Ovary (tissue), 9 donors: ENCODE results near the gene KLHL30. TPM values are rescaled to one million over a fixed set of nuclear protein-coding genes. Genes with fewer than 3 reads are reported as not detected.

Experiments
- DNase-seq, 5 donors: peaks; one replicate each; pipeline ENCODE4 v3.0.0-alpha.2; 2019 to 2020
- H3K27ac ChIP-seq, 2 donors: fragments of 200-600 bp; one replicate each; pipeline versions ENCODE4 v1.5.1 to v1.8.0; 2019 to 2022
- H3K27me3 ChIP-seq: fragments of 200-600 bp; one replicate; pipeline ENCODE4 v1.8.0; 2022
- H3K36me3 ChIP-seq: fragments of 200-600 bp; sonication (generic); one replicate; pipeline ENCODE4 v1.5.1; 2019
- H3K4me1 ChIP-seq: one replicate; pipeline ENCODE4 v1.8.1; 2013; ENCODE audit warnings: mild to moderate bottlenecking, moderate library complexity; ENCODE audit not compliant: insufficient read depth
- H3K4me3 ChIP-seq: fragments of 200-600 bp; sonication (generic); one replicate; pipeline ENCODE4 v1.5.1; 2017
- H3K9me3 ChIP-seq, 2 donors: fragments of 200-600 bp in 1 of 2; sonication (generic) in 1 of 2; one replicate each; pipeline versions ENCODE4 v1.5.1 to v1.8.1; 2013 to 2019; ENCODE audit warnings: mild to moderate bottlenecking in 1 of 2, moderate library complexity in 1 of 2
- EP300 ChIP-seq: sonication (generic); formaldehyde crosslinking; IDR thresholded peaks from one replicate; pipeline ENCODE4 v1.6.1; 2017; ENCODE audit warnings: antibody characterized with exemption
- POLR2A ChIP-seq: fragments of 450-650 bp; IDR thresholded peaks from one replicate; pipeline ENCODE4 v1.6.1; 2017; ENCODE audit warnings: antibody characterized with exemption, mild to moderate bottlenecking, moderate library complexity
- WGBS, 3 donors: extraction: QIAGEN DNeasy Blood & Tissue Kit in 1 of 3; methylation state at CpG; one replicate each; pipeline versions ENCODE4 v1.1.5 to v1.1.7; 2013 to 2017; 5-methylcytosine and 5-hydroxymethylcytosine counted together
- intact Hi-C, 4 donors: fragments of 100-400 bp; cut with DNase I; formaldehyde crosslinking; loops; one replicate each; pipeline versions ENCODE4 v1.11.0 to v1.15.1; 2022 to 2023
- polyA plus RNA-seq, 2 donors: library from polyadenylated mRNA; stranded (reverse); fragments of 200-250 nt in 1 of 2; fragments of 350-450 nt in 1 of 2; fragmentation: Illumina TruSeq in 1 of 2; extraction: RNeasy Lipid Tissue Mini Kit (QIAGEN cat#74804) in 1 of 2; gene quantifications; one replicate each; pipeline ENCODE4 v1.2.3, GENCODE V29; 2013 to 2014
- total RNA-seq, 7 donors: library from RNA; depleted of rRNA in 2 of 7; stranded (reverse); fragments of >200 nt in 2 of 7; fragmentation: NEBNext Ultra II Directional in 3 of 7; extraction: Animal tissue kit (Norgen Biotek cat#: 25700) in 3 of 7; gene quantifications; one replicate each; pipeline versions ENCODE4 v1.1.0 to v1.2.4, GENCODE V29; 2016 to 2023
- TF ChIP-seq, protein P1 (sequence below), 3 donors: fragments of 450-650 bp in 2 of 3; fragments of 200-600 bp in 1 of 3; IDR thresholded peaks; one replicate each; pipeline versions ENCODE4 v1.5.1 to v1.8.0; 2016 to 2022; ENCODE audit warnings: antibody characterized with exemption in 3 of 3, mild to moderate bottlenecking in 1 of 3
- donor health status: DM: no; HTN: no; CAD: no; lungs with moderate emphysema.
- donor health status: DM: no; HTN: no; CAD: no.
- donor health status: Bipolar disorder and iron deficiency.
- donor health status: DM: yes; HTN: yes; CAD: no.
- donor health status: DM: no; HTN: no; CAD: no.
- donor health status: DM: yes; HTN: yes; CAD: no.

The KLHL30 gene
- total and polyA plus RNA-seq, 9 donors: 0.08 to 0.74 (median 0.24) TPM; not detected in 1

DNA sequence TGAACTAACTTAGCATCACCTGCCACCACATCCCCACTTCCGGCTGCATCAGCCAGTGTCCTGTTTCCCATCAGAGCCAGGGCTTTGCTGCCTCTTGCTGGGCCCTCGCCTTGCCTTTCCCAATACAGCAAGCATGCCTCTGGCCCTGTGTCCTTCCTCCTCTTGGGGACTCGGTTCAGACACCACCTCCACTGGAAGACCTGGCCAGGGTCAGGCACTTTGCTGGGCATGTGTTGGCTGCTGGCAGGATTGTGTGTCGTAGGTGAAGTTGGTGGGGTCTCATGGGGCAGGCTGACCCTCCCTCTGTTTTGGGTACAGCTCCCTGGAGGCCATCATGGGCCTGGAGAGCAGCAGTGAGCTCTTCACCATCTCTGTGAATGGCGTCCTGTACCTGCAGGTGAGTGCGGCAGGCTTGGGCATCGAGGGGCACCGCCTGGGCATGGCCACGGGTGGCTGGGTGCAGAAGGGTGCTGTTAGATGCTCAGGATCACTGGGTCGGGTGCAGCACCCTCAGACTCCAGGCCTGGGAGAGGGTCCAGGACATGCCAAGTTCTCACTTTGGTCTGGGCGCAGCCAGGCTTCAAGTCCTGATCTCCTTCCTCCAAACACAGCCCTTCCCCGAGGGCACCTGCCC lies 26.9 kb downstream of the KLHL30 start:
- Histone ChIP-seq H3K4me1 (peaks cover 9% of the 10 kb centered on the region), H3K9me3 (no peaks in the 10 kb centered on the region), H3K4me3 (no peak overlapping the region), H3K27ac (no peak overlapping the region), H3K36me3 (no peaks in the 10 kb centered on the region), H3K27me3 (no peaks in the 10 kb centered on the region)
- no peak for TF ChIP-seq EP300
- TF ChIP-seq POLR2A: no peak
- TF ChIP-seq, protein P1, sequence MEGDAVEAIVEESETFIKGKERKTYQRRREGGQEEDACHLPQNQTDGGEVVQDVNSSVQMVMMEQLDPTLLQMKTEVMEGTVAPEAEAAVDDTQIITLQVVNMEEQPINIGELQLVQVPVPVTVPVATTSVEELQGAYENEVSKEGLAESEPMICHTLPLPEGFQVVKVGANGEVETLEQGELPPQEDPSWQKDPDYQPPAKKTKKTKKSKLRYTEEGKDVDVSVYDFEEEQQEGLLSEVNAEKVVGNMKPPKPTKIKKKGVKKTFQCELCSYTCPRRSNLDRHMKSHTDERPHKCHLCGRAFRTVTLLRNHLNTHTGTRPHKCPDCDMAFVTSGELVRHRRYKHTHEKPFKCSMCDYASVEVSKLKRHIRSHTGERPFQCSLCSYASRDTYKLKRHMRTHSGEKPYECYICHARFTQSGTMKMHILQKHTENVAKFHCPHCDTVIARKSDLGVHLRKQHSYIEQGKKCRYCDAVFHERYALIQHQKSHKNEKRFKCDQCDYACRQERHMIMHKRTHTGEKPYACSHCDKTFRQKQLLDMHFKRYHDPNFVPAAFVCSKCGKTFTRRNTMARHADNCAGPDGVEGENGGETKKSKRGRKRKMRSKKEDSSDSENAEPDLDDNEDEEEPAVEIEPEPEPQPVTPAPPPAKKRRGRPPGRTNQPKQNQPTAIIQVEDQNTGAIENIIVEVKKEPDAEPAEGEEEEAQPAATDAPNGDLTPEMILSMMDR (IDR thresholded peaks at IDR 0.05): no peak
- DNase-seq: peak in 2 of 5 donors; percentile 12 to 23
- WGBS, 3 donors: 91 to 93% (median 92%) methylated on average over 12 of the region's 12 CpGs
- intact Hi-C loops: no loop called here

DNA sequence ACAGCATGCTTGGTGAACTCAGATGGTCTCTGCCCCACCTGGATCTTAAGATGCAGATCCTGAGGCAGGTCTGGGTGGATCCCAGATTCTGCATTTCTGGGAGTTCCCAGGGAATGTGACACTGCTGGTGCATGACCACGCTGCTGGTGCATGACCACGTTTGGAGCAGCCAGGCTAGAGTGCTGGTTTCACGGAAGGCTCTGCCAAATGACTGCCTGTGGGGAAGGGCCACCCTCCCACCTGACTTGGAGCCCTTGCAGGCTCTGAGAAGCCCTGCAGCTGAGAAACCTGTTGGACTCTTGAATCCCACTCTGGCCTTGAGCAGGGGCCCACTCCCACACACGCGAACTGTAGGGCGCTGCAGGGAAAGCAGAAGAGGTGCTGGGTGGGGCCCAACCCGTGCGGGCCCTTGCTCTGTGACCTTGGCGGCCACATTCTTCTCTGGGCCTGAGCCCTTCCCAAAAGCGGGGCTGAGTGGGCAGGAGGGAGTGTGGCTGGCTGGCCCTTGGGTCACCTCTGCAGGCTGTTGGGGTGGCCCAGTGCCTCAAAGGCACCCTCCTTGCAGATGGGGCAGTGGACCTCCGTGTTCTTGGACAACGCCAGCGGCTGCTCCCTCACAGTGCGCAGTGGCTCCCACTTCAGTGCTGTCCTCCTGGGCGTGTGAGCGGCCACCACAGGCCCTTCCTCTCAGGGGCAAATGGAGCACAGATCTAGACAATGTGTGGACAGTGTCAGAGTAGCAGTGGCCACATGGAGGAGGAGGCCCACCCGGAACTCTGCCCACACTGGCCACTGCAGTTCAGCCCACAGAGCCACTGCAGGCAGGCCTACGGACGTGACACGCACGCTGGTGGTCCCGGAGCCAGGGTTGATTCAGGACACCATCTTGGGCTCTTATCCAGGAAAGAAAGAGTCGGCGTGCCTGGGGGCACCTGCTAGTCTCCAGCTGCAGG lies 28.2 kb downstream of the KLHL30 start:
- TF ChIP-seq EP300: no peak
- TF ChIP-seq, protein P1 (IDR thresholded peaks at IDR 0.05): no peak
- no peak for TF ChIP-seq POLR2A
- H3K36me3 ChIP-seq: no peaks in the 10 kb centered on the region
- H3K9me3 ChIP-seq: no peaks in the 10 kb centered on the region
- 49 to 72% (median 53%) methylated on average over 18 to 24 of the region's 24 CpGs for WGBS, 3 donors
- H3K4me1 ChIP-seq: peaks cover 9% of the 10 kb centered on the region
- H3K27me3 ChIP-seq: no peaks in the 10 kb centered on the region
- no peak overlapping the region for H3K27ac ChIP-seq
- DNase-seq: peak in 2 of 5 donors; percentile 23 to 52
- H3K4me3 ChIP-seq: no peak overlapping the region
- intact Hi-C loops: no loop called here

DNA sequence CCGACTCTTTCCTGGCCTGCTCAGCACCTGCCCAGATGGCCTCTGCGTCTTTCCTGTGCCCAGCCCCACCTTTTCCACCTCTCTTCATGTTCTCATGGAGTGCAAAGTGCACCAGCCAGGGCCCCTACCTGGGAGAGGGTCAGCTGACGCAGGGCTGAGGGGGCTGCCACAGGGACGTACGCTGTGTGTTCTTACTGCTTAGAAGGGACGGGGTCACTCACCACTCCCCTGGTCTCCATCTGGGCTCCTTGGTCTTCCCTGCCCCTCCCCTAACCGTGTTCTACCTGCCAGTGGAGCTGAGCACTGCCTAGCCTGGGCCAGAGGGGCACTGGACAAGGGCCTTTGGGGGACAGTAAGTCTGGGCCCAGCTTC lies 28.9 kb downstream of the KLHL30 start:
- Histone ChIP-seq H3K36me3 (no peaks in the 10 kb centered on the region), H3K27ac (no peak overlapping the region), H3K4me3 (no peak overlapping the region), H3K4me1 (peaks cover 9% of the 10 kb centered on the region), H3K9me3 (no peaks in the 10 kb centered on the region), H3K27me3 (no peaks in the 10 kb centered on the region)
- peak in 1 of 5 donors; percentile 18 for DNase-seq
- 83 to 94% (median 86%) methylated on average over 7 of the region's 7 CpGs for WGBS, 3 donors
- intact Hi-C loops: no loop called here
- TF ChIP-seq EP300: no peak
- TF ChIP-seq POLR2A: no peak
- TF ChIP-seq, protein P1 (IDR thresholded peaks at IDR 0.05): no peak

DNA sequence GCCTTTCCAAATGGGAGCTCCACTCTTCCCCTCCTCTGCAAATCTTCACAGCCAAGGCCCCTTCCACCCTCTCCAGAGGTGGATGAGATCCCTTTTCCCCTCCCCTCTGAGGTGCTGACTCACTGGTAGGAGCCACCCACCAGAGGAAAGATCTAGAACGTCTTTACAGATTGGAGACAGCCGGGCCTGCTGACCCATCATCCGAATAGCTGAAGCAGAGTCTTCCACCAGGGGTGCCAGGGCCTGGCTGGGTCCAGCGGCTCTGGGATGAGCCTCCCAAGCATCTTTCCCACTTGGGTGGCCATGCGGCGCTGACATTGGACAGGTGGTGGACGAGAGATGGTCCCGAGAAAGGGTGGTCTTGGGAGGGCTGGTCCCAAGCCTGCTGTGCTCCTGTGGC lies 29.3 kb downstream of the KLHL30 start:
- no peak overlapping the region for H3K27ac ChIP-seq
- 72 to 75% (median 73%) methylated on average over 8 of the region's 8 CpGs for WGBS, 3 donors

More for the DNA sequence above, 29.3 kb downstream of the KLHL30 start:
- H3K36me3 ChIP-seq: no peaks in the 10 kb centered on the region
- no peaks in the 10 kb centered on the region for H3K9me3 ChIP-seq
- DNase-seq: peak in 1 of 5 donors; percentile 30
- H3K27me3 ChIP-seq: no peaks in the 10 kb centered on the region
- TF ChIP-seq EP300 (no peak), POLR2A (no peak)
- TF ChIP-seq, protein P1 (IDR thresholded peaks at IDR 0.05): no peak
- peaks cover 9% of the 10 kb centered on the region for H3K4me1 ChIP-seq
- intact Hi-C loops: no loop called here
- no peak overlapping the region for H3K4me3 ChIP-seq
